ENCODE data around the gene NLGN4X.
"Not testable (repeated sequence)": the region's sequence is repeated elsewhere in the genome, so short reads cannot be mapped to it uniquely, and the experiment has no call there.

Gene NLGN4X

GRCh38 chrX:5959286-5959685 lies 269.4 kb downstream of the NLGN4X start:
- no peak overlapping the region for H3K4me3 ChIP-seq (ENCODE audit: low read depth, low read length)
- no peak overlapping the region for H3K9ac ChIP-seq (ENCODE audit: low read length)
- H3K27ac ChIP-seq (ENCODE audit: low read depth, low read length), result no peak overlapping the region
- no peaks in the 10 kb centered on the region for H3K36me3 ChIP-seq (ENCODE audit: control insufficient read depth, insufficient read depth, low read length)
- peaks cover 11% of the 10 kb centered on the region for H3K4me1 ChIP-seq (ENCODE audit: control insufficient read depth, insufficient read depth, low read length)
- no peaks in the 10 kb centered on the region for H3K27me3 ChIP-seq (ENCODE audit: control insufficient read depth, insufficient read depth, low read length)
- H3K9me3 ChIP-seq (ENCODE audit: control insufficient read depth, insufficient read depth, low read depth, low read length), result no peaks in the 10 kb centered on the region

GRCh38 chrX:5958523-5958922 lies 270.1 kb downstream of the NLGN4X start:
- H3K27ac ChIP-seq (ENCODE audit: low read depth, low read length), result no peak overlapping the region

GRCh38 chrX:5957506-5957905 lies 271.2 kb downstream of the NLGN4X start:
- no peak overlapping the region for H3K4me3 ChIP-seq (ENCODE audit: low read depth, low read length)
- H3K9ac ChIP-seq (ENCODE audit: low read length), result no peak overlapping the region
- H3K36me3 ChIP-seq (ENCODE audit: control insufficient read depth, insufficient read depth, low read length), result no peaks in the 10 kb centered on the region
- no peaks in the 10 kb centered on the region for H3K27me3 ChIP-seq (ENCODE audit: control insufficient read depth, insufficient read depth, low read length)
- no peak overlapping the region for H3K27ac ChIP-seq (ENCODE audit: low read depth, low read length)
- H3K4me1 ChIP-seq (ENCODE audit: control insufficient read depth, insufficient read depth, low read length), result peaks cover 11% of the 10 kb centered on the region
- no peaks in the 10 kb centered on the region for H3K9me3 ChIP-seq (ENCODE audit: control insufficient read depth, insufficient read depth, low read depth, low read length)

More at GRCh38 chrX:5958523-5958922, 270.1 kb downstream of the NLGN4X start:
- H3K9ac ChIP-seq (ENCODE audit: low read length), result no peak overlapping the region
- H3K27me3 ChIP-seq (ENCODE audit: control insufficient read depth, insufficient read depth, low read length), result no peaks in the 10 kb centered on the region
- H3K4me3 ChIP-seq (ENCODE audit: low read depth, low read length), result no peak overlapping the region
- no peaks in the 10 kb centered on the region for H3K9me3 ChIP-seq (ENCODE audit: control insufficient read depth, insufficient read depth, low read depth, low read length)
- no peaks in the 10 kb centered on the region for H3K36me3 ChIP-seq (ENCODE audit: control insufficient read depth, insufficient read depth, low read length)
- peaks cover 11% of the 10 kb centered on the region for H3K4me1 ChIP-seq (ENCODE audit: control insufficient read depth, insufficient read depth, low read length)

- Histone ChIP-seq H3K9ac (ENCODE audit: low read length) (no peak overlapping the region), H3K4me1 (ENCODE audit: control insufficient read depth, insufficient read depth, low read length) (no peaks in the 10 kb centered on the region), H3K4me3 (ENCODE audit: low read depth, low read length) (no peak overlapping the region), H3K36me3 (ENCODE audit: control insufficient read depth, insufficient read depth, low read length) (no peaks in the 10 kb centered on the region), H3K27ac (ENCODE audit: low read depth, low read length) (no peak overlapping the region), H3K9me3 (ENCODE audit: control insufficient read depth, insufficient read depth, low read depth, low read length) (no peaks in the 10 kb centered on the region), H3K27me3 (ENCODE audit: control insufficient read depth, insufficient read depth, low read length) (no peaks in the 10 kb centered on the region)
Measured at GRCh38 chrX:5936438-5936837, 292.2 kb downstream of the NLGN4X start.

GRCh38 chrX:5928224-5928623 lies 300.4 kb downstream of the NLGN4X start:
- no peaks in the 10 kb centered on the region for H3K27me3 ChIP-seq (ENCODE audit: control insufficient read depth, insufficient read depth, low read length)
- no peaks in the 10 kb centered on the region for H3K9me3 ChIP-seq (ENCODE audit: control insufficient read depth, insufficient read depth, low read depth, low read length)
- H3K4me1 ChIP-seq (ENCODE audit: control insufficient read depth, insufficient read depth, low read length), result no peaks in the 10 kb centered on the region
- no peak overlapping the region for H3K4me3 ChIP-seq (ENCODE audit: low read depth, low read length)
- no peak overlapping the region for H3K9ac ChIP-seq (ENCODE audit: low read length)
- no peak overlapping the region for H3K27ac ChIP-seq (ENCODE audit: low read depth, low read length)
- no peaks in the 10 kb centered on the region; the same call in 1 of the 2 replicates for H3K36me3 ChIP-seq (ENCODE audit: control insufficient read depth, insufficient read depth, low read length)

- no peak overlapping the region for H3K27ac ChIP-seq (ENCODE audit: low read depth, low read length)
- no peaks in the 10 kb centered on the region for H3K4me1 ChIP-seq (ENCODE audit: control insufficient read depth, insufficient read depth, low read length)
- H3K27me3 ChIP-seq (ENCODE audit: control insufficient read depth, insufficient read depth, low read length), result no peaks in the 10 kb centered on the region
- H3K4me3 ChIP-seq (ENCODE audit: low read depth, low read length), result no peak overlapping the region
- H3K9ac ChIP-seq (ENCODE audit: low read length), result no peak overlapping the region
- H3K36me3 ChIP-seq (ENCODE audit: control insufficient read depth, insufficient read depth, low read length), result peaks cover 13% of the 10 kb centered on the region
- H3K9me3 ChIP-seq (ENCODE audit: control insufficient read depth, insufficient read depth, low read depth, low read length), result peaks cover 28% of the 10 kb centered on the region
Measured at GRCh38 chrX:5916945-5917344, 311.7 kb downstream of the NLGN4X start.

- no peaks in the 10 kb centered on the region for H3K4me1 ChIP-seq (ENCODE audit: control insufficient read depth, insufficient read depth, low read length)
- peaks cover 13% of the 10 kb centered on the region for H3K36me3 ChIP-seq (ENCODE audit: control insufficient read depth, insufficient read depth, low read length)
- H3K4me3 ChIP-seq (ENCODE audit: low read depth, low read length), result no peak overlapping the region
- H3K27ac ChIP-seq (ENCODE audit: low read depth, low read length), result no peak overlapping the region
- no peak overlapping the region for H3K9ac ChIP-seq (ENCODE audit: low read length)
- no peaks in the 10 kb centered on the region for H3K27me3 ChIP-seq (ENCODE audit: control insufficient read depth, insufficient read depth, low read length)
- peaks cover 31% of the 10 kb centered on the region for H3K9me3 ChIP-seq (ENCODE audit: control insufficient read depth, insufficient read depth, low read depth, low read length)
Measured at GRCh38 chrX:5915783-5916182, 312.9 kb downstream of the NLGN4X start.

- Histone ChIP-seq H3K27me3 (ENCODE audit: control insufficient read depth, insufficient read depth, low read length) (no peaks in the 10 kb centered on the region), H3K27ac (ENCODE audit: low read depth, low read length) (no peak overlapping the region; the same call in 1 of the 2 replicates), H3K9me3 (ENCODE audit: control insufficient read depth, insufficient read depth, low read depth, low read length) (peaks cover 6% of the 10 kb centered on the region; the same call in 1 of the 2 replicates), H3K4me1 (ENCODE audit: control insufficient read depth, insufficient read depth, low read length) (peaks cover 9% of the 10 kb centered on the region; the same call in 1 of the 2 replicates), H3K36me3 (ENCODE audit: control insufficient read depth, insufficient read depth, low read length) (peaks cover 35% of the 10 kb centered on the region), H3K9ac (ENCODE audit: low read length) (no peak overlapping the region), H3K4me3 (ENCODE audit: low read depth, low read length) (no peak overlapping the region)
Measured at GRCh38 chrX:5907207-5907606, 321.5 kb downstream of the NLGN4X start.

- not testable (repeated sequence) for H3K4me1 ChIP-seq (ENCODE audit: control insufficient read depth, insufficient read depth, low read length); H3K4me3 ChIP-seq (ENCODE audit: low read depth, low read length); H3K9ac ChIP-seq (ENCODE audit: low read length); H3K27ac ChIP-seq (ENCODE audit: low read depth, low read length); H3K27me3 ChIP-seq (ENCODE audit: control insufficient read depth, insufficient read depth, low read length); H3K9me3 ChIP-seq (ENCODE audit: control insufficient read depth, insufficient read depth, low read depth, low read length)
- peaks cover 53% of the 10 kb centered on the region for H3K36me3 ChIP-seq (ENCODE audit: control insufficient read depth, insufficient read depth, low read length)
Measured at GRCh38 chrX:5903586-5904190, 325.0 kb downstream of the NLGN4X start.

GRCh38 chrX:5898463-5898862 lies 330.2 kb downstream of the NLGN4X start:
- Histone ChIP-seq H3K9ac (ENCODE audit: low read length) (no peak overlapping the region), H3K36me3 (ENCODE audit: control insufficient read depth, insufficient read depth, low read length) (peaks cover 38% of the 10 kb centered on the region), H3K27ac (ENCODE audit: low read depth, low read length) (no peak overlapping the region), H3K4me1 (ENCODE audit: control insufficient read depth, insufficient read depth, low read length) (no peaks in the 10 kb centered on the region), H3K9me3 (ENCODE audit: control insufficient read depth, insufficient read depth, low read depth, low read length) (no peaks in the 10 kb centered on the region), H3K27me3 (ENCODE audit: control insufficient read depth, insufficient read depth, low read length) (no peaks in the 10 kb centered on the region), H3K4me3 (ENCODE audit: low read depth, low read length) (no peak overlapping the region)

- Histone ChIP-seq H3K27me3 (ENCODE audit: control insufficient read depth, insufficient read depth, low read length) (no peaks in the 10 kb centered on the region), H3K4me1 (ENCODE audit: control insufficient read depth, insufficient read depth, low read length) (no peaks in the 10 kb centered on the region), H3K9me3 (ENCODE audit: control insufficient read depth, insufficient read depth, low read depth, low read length) (no peaks in the 10 kb centered on the region), H3K36me3 (ENCODE audit: control insufficient read depth, insufficient read depth, low read length) (peaks cover 22% of the 10 kb centered on the region), H3K9ac (ENCODE audit: low read length) (no peak overlapping the region), H3K4me3 (ENCODE audit: low read depth, low read length) (no peak overlapping the region), H3K27ac (ENCODE audit: low read depth, low read length) (no peak overlapping the region)
Measured at GRCh38 chrX:5891378-5891777, 337.3 kb downstream of the NLGN4X start.
